GM12878 (cell line): ENCODE results near the gene PPFIBP1. TPM values are rescaled to one million over a fixed set of nuclear protein-coding genes. Genes with fewer than 3 reads are reported as not detected.

ENCODE experiments used
- ATAC-seq: fragments of 200-7000 bp; cut with Tn5 transposase; 3 replicates; pipeline ENCODE4 v1.9.1; 2020; ENCODE audit warnings: mild to moderate bottlenecking, moderate library complexity
- BruUV-seq: library from RNA; stranded (reverse); fragments of 400-500 nt; replicated peaks from 2 replicates; lab custom pipeline; 2021; lab: Mats Ljungman, UMichigan
- CTCF ChIA-PET: fragments of 300-600 bp; sonication (Branson Sonifier 250); formaldehyde crosslinking; extraction: SDS; loops from one replicate; lab custom pipeline; 2021; ENCODE audit warnings: inconsistent platforms; lab: Yijun Ruan, JAX
- POLR2A ChIA-PET: fragments of 350-600 bp; formaldehyde crosslinking; extraction: SDS; loops from one replicate; lab custom pipeline; 2021; ENCODE audit warnings: inconsistent platforms; lab: Charles Lee
- RAD21 ChIA-PET: fragments of 300-600 bp; sonication (Branson Sonifier 250); formaldehyde crosslinking; loops from one replicate; lab custom pipeline; 2023; ENCODE audit warnings: antibody characterized with exemption; ENCODE audit not compliant: unreplicated experiment; lab: Charles Lee
- SMC1A ChIA-PET: fragments of 300-600 bp; sonication (Branson Sonifier 250); formaldehyde crosslinking; loops from one replicate; lab custom pipeline; 2023; ENCODE audit not compliant: unreplicated experiment, uncharacterized antibody; lab: Charles Lee
- DNase-seq: peaks from one replicate; pipeline ENCODE4 v3.0.0-alpha.2; 2011; ENCODE audit warnings: low read depth, low spot score
- FAIRE-seq: peaks from 3 replicates; lab custom pipeline; 2011; peaks lifted over from hg19 to GRCh38; lab: Jason Lieb, UNC
- H2AFZ ChIP-seq: 2 replicates; pipeline ENCODE4 v1.6.0; 2011; ENCODE audit warnings: low read depth, low read length, control low read depth; ENCODE audit not compliant: control insufficient read depth
- H3K27ac ChIP-seq: 2 replicates; pipeline ENCODE4 v1.5.1; 2011; ENCODE audit warnings: control low read depth; ENCODE audit not compliant: control insufficient read depth, insufficient read depth
- H3K27me3 ChIP-seq, 2 experiments: replicated peaks in 1 of 2; 2 replicates each; pipeline versions ENCODE4 v1.6.0 to v1.6.1; 2011; ENCODE audit warnings: low read length in 1 of 2; ENCODE audit not compliant: control insufficient read depth in 2 of 2, insufficient read depth in 2 of 2
- H3K36me3 ChIP-seq, 2 experiments: 2 replicates each; pipeline ENCODE4 v1.5.1; 2011; ENCODE audit warnings: low read length in 1 of 2; ENCODE audit not compliant: control insufficient read depth in 2 of 2, insufficient read depth in 2 of 2
- H3K4me1 ChIP-seq: 2 replicates; pipeline ENCODE4 v1.6.1; 2011; ENCODE audit warnings: mild to moderate bottlenecking, low read length, moderate library complexity, mixed read lengths; ENCODE audit not compliant: control insufficient read depth, insufficient read depth
- H3K4me2 ChIP-seq: 2 replicates; pipeline ENCODE4 v1.6.0; 2011; ENCODE audit warnings: control low read depth; ENCODE audit not compliant: control insufficient read depth, insufficient read depth
- H3K4me3 ChIP-seq: fragments of 200-600 bp; sonication (generic); 2 replicates; pipeline ENCODE4 v1.5.1; 2016
- H3K79me2 ChIP-seq: 2 replicates; pipeline ENCODE4 v1.6.0; 2011; ENCODE audit warnings: low read length; ENCODE audit not compliant: control insufficient read depth, insufficient read depth
- H3K9ac ChIP-seq: 2 replicates; pipeline ENCODE4 v1.8.0; 2011; ENCODE audit warnings: low read length, control low read depth, mixed read lengths; ENCODE audit not compliant: control insufficient read depth, insufficient read depth
- H3K9me3 ChIP-seq: replicated peaks from 3 replicates; pipeline ENCODE4 v1.5.1; 2011; ENCODE audit warnings: mild to moderate bottlenecking, low read length; ENCODE audit not compliant: control insufficient read depth, insufficient read depth
- H4K20me1 ChIP-seq: 2 replicates; pipeline ENCODE4 v1.6.0; 2011; ENCODE audit not compliant: control insufficient read depth, insufficient read depth
- IRF5 ChIP-seq: fragments of 450-650 bp; IDR thresholded peaks from 2 replicates; pipeline ENCODE4 v1.6.1; 2017; ENCODE audit warnings: borderline replicate concordance
- MXI1 ChIP-seq: fragments of 150-350 bp; IDR thresholded peaks from 2 replicates; pipeline ENCODE4 v1.6.1; 2011; ENCODE audit warnings: low read depth, mild to moderate bottlenecking, inconsistent platforms, low read length, improper control_type of control experiment
- PKNOX1 ChIP-seq: fragments of 450-650 bp; IDR thresholded peaks from 2 replicates; pipeline ENCODE4 v1.6.1; 2016; ENCODE audit warnings: mild to moderate bottlenecking
- RCOR1 ChIP-seq: conservative IDR thresholded peaks from 2 replicates; pipeline ENCODE4 v1.6.1; 2012; ENCODE audit warnings: low read depth, low read length, improper control_type of control experiment
- RELB ChIP-seq: fragments of 450-650 bp; IDR thresholded peaks from 2 replicates; pipeline ENCODE4 v1.6.1; 2017; ENCODE audit warnings: low read depth, mild to moderate bottlenecking, moderate library complexity
- SP1 ChIP-seq: IDR thresholded peaks from one replicate; pipeline ENCODE4 v1.6.1; 2011; ENCODE audit warnings: low read depth, low read length
- SRF ChIP-seq, 2 experiments: IDR thresholded peaks; 2 replicates each; pipeline ENCODE4 v1.6.1; 2011; ENCODE audit warnings: low read depth in 2 of 2, low read length in 2 of 2, mild to moderate bottlenecking in 1 of 2, moderate library complexity in 1 of 2
- TARDBP ChIP-seq: IDR thresholded peaks from 2 replicates; pipeline ENCODE4 v1.6.1; 2016; ENCODE audit warnings: borderline replicate concordance
- ZBTB40 ChIP-seq: fragments of 450-650 bp; IDR thresholded peaks from 2 replicates; pipeline ENCODE4 v1.6.1; 2016; ENCODE audit warnings: mild to moderate bottlenecking, moderate library complexity, borderline replicate concordance
- ZNF622 ChIP-seq: fragments of 450-650 bp; IDR thresholded peaks from 2 replicates; pipeline ENCODE4 v1.6.1; 2017; ENCODE audit warnings: mild to moderate bottlenecking, inconsistent platforms
- ZSCAN29 ChIP-seq: fragments of 450-650 bp; IDR thresholded peaks from 2 replicates; pipeline ENCODE4 v1.6.1; 2017; ENCODE audit warnings: mild to moderate bottlenecking, moderate library complexity
- WGBS: methylation state at CpG from one replicate; pipeline ENCODE4 v1.1.6; 2016; ENCODE audit warnings: low lambda C conversion rate; ENCODE audit not compliant: insufficient replicate concordance, insufficient coverage; ENCODE audit errors: missing lambda C conversion rate; 5-methylcytosine and 5-hydroxymethylcytosine counted together
- in situ Hi-C: fragments of 300-500 bp; cut with MboI; formaldehyde crosslinking; loops from 9 replicates; pipeline ENCODE4 v1.14.3; 2018; ENCODE audit warnings: mixed read lengths
- intact Hi-C: fragments of 100-400 bp; cut with micrococcal nuclease; formaldehyde crosslinking; loops from one replicate; pipeline ENCODE4 v1.14.2; 2022; ENCODE audit not compliant: unreplicated experiment
- polyA plus RNA-seq, 11 experiments: library from polyadenylated mRNA; depleted of rRNA in 4 of 11; unstranded in 6 of 11; stranded (reverse) in 5 of 11; fragments of >200 nt; fragmentation: Nextera tagmentation in 4 of 11; fragmentation: Illumina TruSeq in 1 of 11; extraction: Ambion mirVana in 4 of 11; extraction: Trizol in 1 of 11; gene quantifications; 1 replicate in 1 of 11; 2 replicates in 10 of 11; pipeline versions ENCODE4 v1.2.1 to v1.2.3, GENCODE V29; 2011 to 2016; ENCODE audit warnings: inconsistent platforms in 2 of 11, missing spikeins in 2 of 11, low read depth in 1 of 11
- total RNA-seq, 4 experiments: library from RNA; depleted of rRNA in 3 of 4; stranded (reverse); fragments of >200 nt in 3 of 4; fragmentation: Illumina TruSeq in 1 of 4; extraction: Trizol in 1 of 4; gene quantifications; 2 replicates each; pipeline versions ENCODE4 v1.2.1 to v1.2.3, GENCODE V29; 2013 to 2021
- TF ChIP-seq, protein P1 (sequence below): IDR thresholded peaks from 2 replicates; pipeline ENCODE4 v1.6.1; 2011; ENCODE audit warnings: low read depth, low read length, improper control_type of control experiment, borderline replicate concordance

PPFIBP1 gene
- total and polyA plus RNA-seq, 10 of the 15 experiments (the other 5 are each of a cell fraction or from before 2014, with no cell fraction given) = 0.47 to 7.8 (median 3.6) TPM

GRCh38 chr12:27672051-27672450 lies 148.0 kb downstream of the PPFIBP1 start:
- H4K20me1 ChIP-seq = no peaks in the 10 kb centered on the region
- CTCF ChIA-PET = interaction anchor here (1.1 kb wide), 1 partner anchor 237 kb away, joined by 4 read pairs; no protein-coding TSS in a partner anchor
- no peak overlapping the region for H3K4me2 ChIP-seq
- no peaks in the 10 kb centered on the region for H3K9me3 ChIP-seq
- no peaks in the 10 kb centered on the region for H3K79me2 ChIP-seq
- H3K27me3 ChIP-seq = no peaks in the 10 kb centered on the region
- in situ Hi-C loops = loop anchor here (25.0 kb wide), 1 partner anchor 235 kb away; the partner anchor contains the start of gene SMCO2
- ATAC-seq (no peak), DNase-seq (no peak), FAIRE-seq (no peak)
- BruUV-seq = no TSS peak
- no peak overlapping the region for H2AFZ ChIP-seq
- H3K4me3 ChIP-seq = no peak overlapping the region
- WGBS = 50% methylated on average over 4 of the region's 4 CpGs
- H3K9ac ChIP-seq = no peak overlapping the region
- intact Hi-C loops = no loop called here
- POLR2A ChIA-PET = no interaction called here
- H3K4me1 ChIP-seq = no peaks in the 10 kb centered on the region
- no peak overlapping the region for H3K27ac ChIP-seq
- TF ChIP-seq PKNOX1 = no peak
- TF ChIP-seq, protein P1, sequence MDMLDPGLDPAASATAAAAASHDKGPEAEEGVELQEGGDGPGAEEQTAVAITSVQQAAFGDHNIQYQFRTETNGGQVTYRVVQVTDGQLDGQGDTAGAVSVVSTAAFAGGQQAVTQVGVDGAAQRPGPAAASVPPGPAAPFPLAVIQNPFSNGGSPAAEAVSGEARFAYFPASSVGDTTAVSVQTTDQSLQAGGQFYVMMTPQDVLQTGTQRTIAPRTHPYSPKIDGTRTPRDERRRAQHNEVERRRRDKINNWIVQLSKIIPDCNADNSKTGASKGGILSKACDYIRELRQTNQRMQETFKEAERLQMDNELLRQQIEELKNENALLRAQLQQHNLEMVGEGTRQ = no peak
- TF ChIP-seq SRF (IDR thresholded peaks at IDR 0.05; ENCODE audit: low read depth in 2 of 2, low read length in 2 of 2) = no peak
- no peak for TF ChIP-seq TARDBP
- TF ChIP-seq ZSCAN29 = no peak
- no peak for TF ChIP-seq IRF5
- TF ChIP-seq RCOR1 = no peak
- TF ChIP-seq SP1 = no peak
- no peak for TF ChIP-seq ZNF622
- no peak for TF ChIP-seq ZBTB40
- no peak for TF ChIP-seq MXI1
- no peak for TF ChIP-seq RELB
- SMC1A ChIA-PET = no interaction called here
- H3K36me3 ChIP-seq = no peaks in the 10 kb centered on the region; a peak in 2 of 4 replicates
- RAD21 ChIA-PET = no interaction called here
